Measurements from ENCODE around the gene H19.

- no peak for TF ChIP-seq POLR2AphosphoS5 (IDR thresholded peaks at IDR 0.05; ENCODE audit: low read depth, low read length)
- no peak for TF ChIP-seq TAF1 (IDR thresholded peaks at IDR 0.05; ENCODE audit: borderline replicate concordance, low read depth, low read length)
Observed at GRCh38 chr11:1958367-1958766, 39.3 kb downstream of the H19 start.

Measured in GM12892 (cell line).